ENCODE measurements around the gene ZCCHC2. TPM values are rescaled to one million over a fixed set of nuclear protein-coding genes. Genes with fewer than 3 reads are reported as not detected.

ZCCHC2 gene
- total RNA-seq, 1 experiment from 2014 or later: 12.4 TPM

DNA sequence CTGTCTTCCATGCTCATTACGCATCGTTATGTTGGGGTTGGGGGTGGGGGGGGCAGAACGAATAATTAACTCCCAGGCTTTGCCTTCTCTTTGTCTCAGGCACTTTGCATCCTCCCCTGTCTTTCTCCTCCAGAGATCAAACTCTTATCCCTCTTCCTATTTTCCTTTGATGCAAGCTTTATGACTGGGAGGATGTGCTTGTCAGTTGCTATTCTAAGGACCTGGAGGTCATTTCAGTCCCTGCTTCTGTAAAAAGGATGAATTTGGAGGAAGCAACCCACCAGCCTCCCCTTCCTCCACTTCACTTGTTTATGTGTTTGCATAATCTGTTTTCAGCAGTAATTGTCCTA lies 87.5 kb downstream of the ZCCHC2 start:
- Histone ChIP-seq H3K4me1 (ENCODE audit: insufficient read depth, low read length) (peaks cover 4% of the 10 kb centered on the region; the same call in 1 of the 2 replicates), H4K20me1 (ENCODE audit: control insufficient read depth, insufficient read depth, insufficient read length) (no peaks in the 10 kb centered on the region), H2AFZ (ENCODE audit: low read length) (no peak overlapping the region), H3K9ac (ENCODE audit: extremely low read depth, insufficient read length, low read length) (no peak overlapping the region), H3K23me2 (ENCODE audit: insufficient read length, low read depth, low read length, poor library complexity, severe bottlenecking) (no peaks in the 10 kb centered on the region), H2BK20ac (ENCODE audit: low read depth, low read length, poor library complexity, severe bottlenecking) (no peak overlapping the region), H3T11ph (ENCODE audit: low read length) (no peak overlapping the region), H3K79me2 (ENCODE audit: insufficient read depth, low read length) (no peaks in the 10 kb centered on the region), H4K91ac (ENCODE audit: insufficient read length, low read depth, low read length) (no peak overlapping the region), H3K14ac (ENCODE audit: insufficient read depth, low read length) (no peak overlapping the region), H3K18ac (ENCODE audit: insufficient read length, low read depth, low read length) (no peak overlapping the region), H2BK12ac (ENCODE audit: insufficient read length, low read depth, low read length) (no peak overlapping the region), H3K79me1 (ENCODE audit: insufficient read depth, low read depth, low read length, poor library complexity, severe bottlenecking) (no peaks in the 10 kb centered on the region), H3K4ac (ENCODE audit: low read depth, low read length) (no peak overlapping the region), H3K27ac (ENCODE audit: insufficient read length, low read depth, low read length) (no peak overlapping the region), H4K5ac (ENCODE audit: insufficient read length, low read depth, low read length) (no peak overlapping the region), H3K4me2 (ENCODE audit: insufficient read depth, insufficient read length, low read length) (peak overlapping the region; percentile 12), H3K56ac (ENCODE audit: insufficient read length, low read depth, low read length) (no peak overlapping the region), H2BK120ac (ENCODE audit: low read depth, low read length, poor library complexity, severe bottlenecking) (no peak overlapping the region), H4K8ac (replicated peaks; ENCODE audit: insufficient read length, low read depth, low read length) (no peak overlapping the region), H3K23ac (ENCODE audit: insufficient read length, low read depth, low read length) (no peak overlapping the region), H2BK15ac (ENCODE audit: low read depth, low read length) (no peak overlapping the region), H3K27me3 (ENCODE audit: insufficient read depth, low read length) (no peaks in the 10 kb centered on the region), H3K9me3 (ENCODE audit: control insufficient read depth, low read depth, low read length) (no peaks in the 10 kb centered on the region), H2AK5ac (ENCODE audit: insufficient read length, low read length) (no peak overlapping the region), H2BK5ac (ENCODE audit: insufficient read length, low read length) (no peak overlapping the region)
- no peak overlapping the region for H3K27ac Mint-ChIP-seq
- TF ChIP-seq, protein P1, sequence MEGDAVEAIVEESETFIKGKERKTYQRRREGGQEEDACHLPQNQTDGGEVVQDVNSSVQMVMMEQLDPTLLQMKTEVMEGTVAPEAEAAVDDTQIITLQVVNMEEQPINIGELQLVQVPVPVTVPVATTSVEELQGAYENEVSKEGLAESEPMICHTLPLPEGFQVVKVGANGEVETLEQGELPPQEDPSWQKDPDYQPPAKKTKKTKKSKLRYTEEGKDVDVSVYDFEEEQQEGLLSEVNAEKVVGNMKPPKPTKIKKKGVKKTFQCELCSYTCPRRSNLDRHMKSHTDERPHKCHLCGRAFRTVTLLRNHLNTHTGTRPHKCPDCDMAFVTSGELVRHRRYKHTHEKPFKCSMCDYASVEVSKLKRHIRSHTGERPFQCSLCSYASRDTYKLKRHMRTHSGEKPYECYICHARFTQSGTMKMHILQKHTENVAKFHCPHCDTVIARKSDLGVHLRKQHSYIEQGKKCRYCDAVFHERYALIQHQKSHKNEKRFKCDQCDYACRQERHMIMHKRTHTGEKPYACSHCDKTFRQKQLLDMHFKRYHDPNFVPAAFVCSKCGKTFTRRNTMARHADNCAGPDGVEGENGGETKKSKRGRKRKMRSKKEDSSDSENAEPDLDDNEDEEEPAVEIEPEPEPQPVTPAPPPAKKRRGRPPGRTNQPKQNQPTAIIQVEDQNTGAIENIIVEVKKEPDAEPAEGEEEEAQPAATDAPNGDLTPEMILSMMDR (conservative IDR thresholded peaks at IDR 0.05): no peak
- H3K4me3 Mint-ChIP-seq: peak overlapping the region in 1 of 2 experiments; percentile 65; a peak in 1 of 5 replicates
- no peaks in the 10 kb centered on the region for H3K9me3 Mint-ChIP-seq
- peaks cover 27 to 32% of the 10 kb centered on the region in 2 experiments for H3K4me1 Mint-ChIP-seq
- H3K27me3 Mint-ChIP-seq (ENCODE audit: low read depth): peaks cover 2% of the 10 kb centered on the region
- no peaks in the 10 kb centered on the region for H3K36me3 Mint-ChIP-seq (ENCODE audit: insufficient read depth in 1 of 3, low read depth in 3 of 3)
- DNase-seq: no peak
- no CpG with 5 or more reads among the region's 3 CpGs for WGBS (ENCODE audit: extremely low coverage, insufficient read length, low lambda C conversion rate)

Data from H9 (cell line).